Activated CD4-positive, alpha-beta T cell treated with anti-CD3 and anti-CD28 coated beads, Interleukin-2, amount 50 U/mL, for 1 hour (primary cell): ENCODE measurements around the gene MYO5A.
"Not testable (repeated sequence)": the region's sequence is repeated elsewhere in the genome, so short reads cannot be mapped to it uniquely, and the experiment has no call there.

ENCODE experiments used
- DNase-seq: peaks from one replicate; pipeline ENCODE4 v3.0.0-alpha.2; 2020

The MYO5A gene

DNA sequence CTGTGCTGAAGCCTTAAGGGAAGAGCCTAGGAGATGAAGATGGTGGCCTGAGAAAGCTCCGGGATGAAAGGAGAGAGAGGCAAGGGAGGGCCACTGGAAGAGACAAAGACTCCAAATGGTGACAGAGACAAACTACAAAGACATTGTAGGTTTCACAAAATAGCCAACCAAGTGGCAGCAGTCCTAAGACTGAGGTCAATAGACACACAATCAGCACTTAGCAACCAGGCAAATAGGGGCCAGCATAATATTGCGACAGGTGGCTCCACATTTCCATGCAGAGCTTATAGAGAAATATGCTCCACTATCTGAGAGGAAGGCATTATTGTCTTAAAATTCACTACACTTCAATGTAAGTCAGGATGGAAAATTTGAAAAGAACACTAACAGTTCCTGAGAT, 211.0 kb downstream of the MYO5A start:
- DNase-seq = no peak

DNA sequence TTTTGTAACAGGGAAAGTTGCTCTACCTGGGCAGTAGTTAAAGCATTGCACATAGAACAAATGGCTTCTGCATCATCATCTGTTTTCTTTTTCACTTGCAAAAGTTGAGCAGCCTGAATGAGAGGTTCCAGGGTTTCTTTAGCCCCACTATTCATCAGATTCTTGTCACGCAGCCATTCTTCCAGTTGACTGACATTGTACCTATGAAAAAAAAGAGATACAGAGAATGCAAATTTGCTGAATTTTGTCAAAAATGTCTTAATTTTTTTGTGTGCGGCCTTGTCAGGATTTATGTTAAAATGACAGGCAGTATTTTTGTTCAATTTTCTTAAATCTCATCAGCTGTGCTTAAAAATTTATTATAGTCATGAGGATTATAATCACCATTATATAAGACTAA, 211.7 kb downstream of the MYO5A start:
- no peak for DNase-seq

DNA sequence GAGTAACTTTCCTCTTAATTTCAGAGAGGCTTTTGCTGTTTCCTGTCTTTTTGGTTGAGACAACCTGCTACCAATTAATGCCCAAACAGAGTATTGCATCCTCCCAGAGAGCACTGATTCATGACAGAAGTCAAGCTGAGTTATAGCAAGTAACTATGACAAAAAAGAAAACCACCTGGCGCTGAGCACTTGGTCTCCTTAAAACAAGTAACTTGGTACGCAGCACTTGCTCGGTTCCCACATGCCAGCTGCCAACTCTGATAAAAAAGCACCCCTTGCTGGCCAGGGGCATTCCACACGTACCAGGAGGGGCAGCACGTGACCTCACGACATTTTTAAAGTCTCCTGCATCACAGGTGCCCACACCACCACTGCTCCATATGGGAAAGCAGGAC, 219.5 kb downstream of the MYO5A start:
- DNase-seq = no peak

DNA sequence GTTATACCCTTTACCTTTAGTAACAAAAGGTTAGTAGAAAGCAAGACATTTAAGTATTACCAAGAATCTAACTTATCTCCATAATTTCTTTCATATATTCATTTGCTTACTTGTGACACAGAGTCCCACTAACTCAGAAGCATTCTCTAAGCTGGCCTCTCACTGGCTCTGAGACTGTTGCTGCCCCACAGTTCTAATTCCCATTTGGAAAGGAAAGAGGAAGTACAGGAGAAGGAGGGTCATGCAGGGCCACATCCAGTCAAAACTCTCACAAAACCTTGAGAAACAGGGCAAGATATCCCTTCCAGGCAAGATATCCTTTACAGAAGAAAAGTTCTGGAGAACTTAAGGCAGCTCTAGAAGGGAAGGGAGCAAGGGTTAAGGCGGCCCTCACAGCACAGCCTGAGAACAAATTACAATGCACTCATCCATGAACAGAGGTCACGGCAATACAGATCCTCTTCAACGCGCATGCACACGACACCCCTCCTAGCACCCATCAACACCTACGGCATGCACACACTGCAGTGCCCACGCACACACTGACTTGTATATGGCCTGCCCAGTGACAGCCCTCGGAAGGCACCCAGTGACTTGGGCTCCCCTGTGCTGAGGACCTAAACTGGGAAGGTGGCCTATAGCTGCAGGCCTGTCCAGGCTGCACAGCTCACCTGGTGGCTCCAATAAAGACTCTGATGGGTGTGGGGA, 220.1 kb downstream of the MYO5A start:
- no peak for DNase-seq

DNA sequence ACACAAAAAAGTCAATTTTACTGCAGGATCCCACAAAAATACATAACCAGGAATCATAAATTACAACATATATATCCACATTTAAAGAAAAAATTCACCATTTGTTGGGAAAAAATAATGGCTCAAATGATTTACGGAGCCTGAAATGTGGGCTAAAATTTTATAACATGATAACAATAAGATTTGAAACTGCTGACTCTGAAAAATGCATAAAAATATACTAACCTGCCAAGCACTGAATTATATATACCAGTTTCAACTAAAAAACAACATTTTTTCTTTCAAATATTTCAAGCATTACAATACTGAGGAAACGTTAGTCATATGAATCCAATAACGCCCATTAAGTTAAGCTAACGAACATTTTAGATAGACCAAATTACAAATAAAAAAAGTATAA, 220.8 kb downstream of the MYO5A start:
- DNase-seq = no peak

DNA sequence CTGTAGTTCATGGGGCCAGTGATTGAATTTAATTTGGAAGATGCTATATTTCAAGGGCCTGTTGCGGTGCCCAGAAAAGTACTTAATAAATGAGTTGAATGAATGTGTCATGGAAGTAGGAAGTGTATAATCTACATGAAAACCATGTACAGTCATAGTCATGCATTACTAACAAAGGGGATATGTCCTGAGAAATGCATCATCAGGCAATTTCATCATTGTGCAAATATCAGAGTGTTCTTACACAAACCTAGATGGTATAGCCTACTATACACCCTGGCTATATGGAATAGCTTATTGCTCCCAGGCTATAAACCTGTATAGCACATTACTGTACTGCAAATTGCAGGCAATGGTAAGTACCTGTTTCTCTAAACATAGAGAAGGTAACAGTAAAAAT, 222.4 kb downstream of the MYO5A start:
- DNase-seq = no peak

DNA sequence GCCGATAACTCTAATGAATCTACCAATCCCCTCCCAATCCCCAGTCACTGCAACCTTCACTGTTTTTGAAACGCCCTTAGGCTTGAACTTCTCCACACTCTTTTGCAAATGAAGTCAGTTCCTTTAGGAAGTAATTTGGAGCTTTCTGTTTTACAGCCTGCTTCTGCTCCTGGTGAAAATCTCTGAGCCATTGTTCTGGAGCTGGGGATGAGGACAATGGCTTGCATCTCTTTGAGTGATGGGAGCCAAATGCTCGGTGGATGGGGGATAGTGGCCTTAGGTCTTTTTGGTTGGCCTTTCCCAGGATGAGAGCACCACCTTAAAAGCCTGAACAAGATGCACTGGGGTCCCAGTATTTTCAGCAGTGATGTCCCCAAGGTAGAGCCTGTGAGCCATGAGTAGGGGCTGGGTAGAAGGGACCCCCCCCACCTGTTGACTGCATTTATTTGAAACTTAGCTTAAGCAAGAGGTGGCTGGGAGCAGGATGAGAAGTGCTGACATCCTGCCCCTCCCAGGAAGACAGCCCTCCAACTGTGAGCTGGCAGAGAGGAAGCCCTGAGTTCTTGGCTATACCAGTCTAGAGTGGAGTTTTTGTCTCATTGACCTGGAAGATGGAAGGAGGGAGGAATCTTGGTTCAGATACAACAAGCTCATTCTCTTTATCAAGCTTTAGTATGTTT, 225.4 kb downstream of the MYO5A start:
- DNase-seq = no peak

DNA sequence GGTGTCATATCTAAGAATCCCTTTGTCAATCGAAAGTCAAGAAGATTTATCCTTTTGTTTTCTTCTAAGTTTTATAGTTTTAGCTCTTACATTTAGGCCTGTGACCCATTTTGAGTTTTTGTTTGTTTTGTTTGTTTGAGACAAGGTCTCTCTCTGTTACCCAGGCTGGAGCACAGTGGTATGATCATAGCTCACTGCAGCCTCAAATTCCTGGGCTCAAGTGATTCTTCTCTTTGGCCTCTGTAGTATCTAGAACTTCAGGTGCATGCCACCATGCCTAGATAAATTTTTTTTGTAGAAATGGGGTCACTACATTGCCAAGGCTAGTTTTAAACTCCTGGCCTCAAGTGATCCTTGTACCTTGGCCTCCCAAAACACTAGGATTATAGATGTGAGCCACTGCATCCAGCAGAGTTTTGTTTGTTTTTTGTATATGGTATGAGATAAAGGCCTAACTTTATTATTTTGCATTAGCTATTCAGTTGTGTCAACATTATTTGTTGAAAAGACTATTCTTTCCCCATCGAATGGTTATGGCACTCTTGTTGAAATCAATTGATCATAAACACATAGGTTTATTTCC, 227.3 kb downstream of the MYO5A start:
- DNase-seq = no peak

DNA sequence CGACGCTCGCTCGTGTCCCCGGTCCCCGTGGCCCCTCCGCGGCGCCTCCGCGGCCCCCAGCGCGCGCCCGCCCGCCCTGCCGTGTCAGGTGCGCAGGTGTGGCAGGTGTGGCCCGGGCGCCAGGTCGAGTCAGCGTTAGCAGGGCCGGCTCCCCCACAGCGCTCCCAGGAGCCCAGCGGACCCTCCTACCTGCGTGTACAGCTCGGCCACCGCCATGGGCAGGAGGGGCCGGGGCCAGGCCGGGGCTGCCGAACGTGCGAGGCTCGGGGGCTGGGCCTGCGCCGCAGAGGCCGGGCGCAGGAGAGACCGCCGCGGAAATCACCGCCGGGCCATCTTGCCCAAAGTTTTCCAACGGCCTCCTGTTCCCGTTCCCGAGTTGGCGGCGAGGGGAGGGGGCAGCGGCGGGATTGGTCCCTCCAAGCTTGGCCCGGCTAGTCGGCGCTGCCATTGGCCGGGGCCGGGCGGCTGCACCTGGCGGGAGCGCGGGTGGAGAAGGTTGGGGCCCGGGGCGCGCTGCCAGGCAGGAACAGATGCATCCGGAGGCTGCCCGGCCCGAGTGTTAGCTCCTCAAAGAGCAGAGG, 233.2 kb downstream of the MYO5A start, which contains the start of gene MYO5C:
Gene MYO5C, minus strand, starts transcription at position 384 of the 581 bp plus-strand sequence. Its CDS starts 168 bp downstream, at position 216.
- DNase-seq = no peak

DNA sequence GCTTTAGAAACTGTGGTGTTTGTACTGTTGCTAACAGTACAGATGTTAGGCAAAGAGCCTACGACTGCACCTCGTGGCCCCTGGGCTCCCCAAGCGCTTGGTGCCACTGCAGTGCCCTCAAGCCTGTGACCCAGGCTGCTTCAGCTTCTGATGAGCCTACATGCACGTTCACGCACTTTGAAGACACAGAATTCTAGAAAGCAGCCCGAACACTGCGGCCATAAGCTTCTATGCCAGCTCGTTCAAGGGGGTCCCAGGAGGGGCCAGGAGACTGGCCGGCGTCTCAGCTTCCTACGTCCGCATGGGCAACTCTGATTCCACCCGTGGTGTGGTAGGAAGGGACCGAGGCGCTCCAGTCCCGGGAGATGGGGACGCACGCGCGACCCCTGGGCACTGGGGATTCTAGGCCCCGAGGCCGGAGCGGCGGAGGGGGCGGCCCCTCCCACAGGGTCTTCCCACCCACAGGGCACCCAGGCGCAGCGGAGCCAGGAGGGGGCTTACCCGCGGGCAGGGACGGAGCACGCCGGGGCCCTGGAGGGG, 233.7 kb downstream of the MYO5A start:
- no peak for DNase-seq

DNA sequence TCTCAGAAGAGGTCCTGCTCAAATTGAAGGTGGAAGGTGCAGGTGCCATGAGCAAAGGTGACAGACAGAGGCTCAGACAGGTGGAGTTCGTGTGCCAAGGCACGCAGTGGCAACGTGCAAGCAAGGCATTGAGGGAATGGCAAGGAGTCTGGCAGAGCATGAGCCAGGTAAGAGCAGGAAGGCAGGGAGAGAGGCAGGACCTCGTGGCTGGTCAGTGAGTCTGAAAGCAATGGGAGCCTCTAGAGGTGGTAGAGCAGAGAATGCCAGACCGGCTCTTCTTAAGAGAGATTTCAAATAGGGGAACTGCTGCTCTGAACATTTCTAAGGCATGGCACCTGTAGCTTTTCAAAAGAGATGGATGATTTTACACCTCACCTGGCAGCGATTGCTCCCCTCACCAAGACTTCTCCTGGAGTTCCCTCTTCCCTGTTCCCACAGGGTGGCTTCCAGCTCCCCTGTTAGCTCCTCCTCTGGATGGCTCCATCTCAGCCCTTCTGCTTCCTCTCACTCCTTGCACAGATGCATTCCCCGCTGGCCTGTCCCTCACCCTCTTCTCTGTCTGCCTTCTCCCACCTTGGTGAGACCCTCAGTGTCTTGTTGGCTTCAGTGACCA, 235.8 kb downstream of the MYO5A start:
- no peak for DNase-seq

DNA sequence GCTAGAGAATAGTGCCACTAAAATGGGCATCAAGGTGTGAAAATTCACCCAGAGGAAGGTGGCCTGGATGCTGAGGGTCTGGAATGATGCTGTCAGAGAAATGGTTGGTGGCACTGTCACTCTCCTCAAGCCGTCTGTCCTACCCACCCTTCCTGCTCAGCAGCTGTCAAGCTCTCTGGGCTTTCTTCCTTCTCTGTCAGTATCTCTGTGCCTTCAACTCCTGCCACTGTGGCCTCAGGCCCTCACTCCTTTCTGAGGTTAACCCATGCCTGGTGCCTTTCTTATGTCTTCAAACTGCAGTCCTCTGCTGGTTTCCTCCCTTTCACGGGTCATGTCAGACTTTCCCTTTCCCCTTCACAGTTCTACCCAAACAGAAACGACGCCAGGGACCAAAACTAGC, 237.5 kb downstream of the MYO5A start:
- DNase-seq = no peak

DNA sequence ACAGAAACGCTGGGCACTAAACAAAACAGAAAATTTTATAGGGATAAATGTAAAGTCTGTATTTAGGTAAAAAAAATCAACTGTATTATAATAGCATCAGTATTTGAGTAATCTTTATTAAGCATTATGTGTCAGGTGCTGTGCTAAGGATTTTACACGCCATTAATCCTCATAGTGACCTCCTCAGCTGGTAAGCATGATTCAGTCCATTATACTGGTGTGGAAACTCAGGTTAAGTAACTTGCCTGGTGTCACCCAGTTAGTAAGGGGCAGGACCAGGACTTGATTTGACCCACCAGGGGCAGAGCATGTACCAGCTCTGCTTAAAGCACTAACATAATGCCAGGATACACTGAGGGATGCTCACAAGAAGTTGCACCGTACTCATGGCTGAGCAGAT, 237.9 kb downstream of the MYO5A start:
- no peak for DNase-seq

DNA sequence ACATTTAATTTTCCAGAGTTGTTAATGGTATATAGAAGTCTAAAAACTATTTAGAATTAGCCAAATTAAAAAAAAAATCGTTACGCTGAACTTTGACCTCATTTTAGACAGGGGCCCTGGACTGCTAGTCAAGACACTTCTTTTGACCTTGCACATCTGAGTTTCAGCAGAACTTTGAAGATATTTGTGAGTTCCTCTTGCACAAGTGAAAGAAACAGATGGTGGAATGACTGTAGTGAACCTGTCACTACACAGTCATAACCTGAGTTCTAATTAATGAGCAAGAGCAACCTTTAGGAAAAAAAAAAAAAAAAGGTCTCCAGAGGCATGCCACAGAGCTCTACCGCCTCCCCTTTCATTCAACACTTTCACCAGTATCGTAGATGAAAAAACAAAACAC, 238.4 kb downstream of the MYO5A start:
- no peak for DNase-seq

DNA sequence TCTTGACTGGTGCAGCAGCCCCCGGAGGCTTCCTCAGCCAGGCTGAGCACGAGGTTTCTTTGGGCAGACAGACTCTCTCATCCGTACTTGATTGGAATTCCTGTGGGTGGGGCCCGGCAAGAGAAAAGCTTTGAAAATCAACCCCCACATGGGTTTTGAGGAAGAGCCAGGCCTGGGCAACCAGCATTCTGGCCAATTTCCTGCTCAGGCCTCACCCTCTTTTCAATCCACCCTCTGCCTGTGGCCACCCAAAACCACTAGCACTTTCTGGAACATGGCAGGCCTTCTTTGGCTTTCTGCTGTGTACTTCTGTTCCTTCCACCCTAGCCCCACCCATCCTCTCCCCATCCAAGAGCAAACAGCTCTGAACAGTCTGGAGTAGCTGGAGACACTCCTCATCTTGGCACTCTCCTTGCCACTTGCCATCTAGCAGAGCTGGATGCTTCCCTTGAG, 239.0 kb downstream of the MYO5A start:
- DNase-seq = no peak

DNA sequence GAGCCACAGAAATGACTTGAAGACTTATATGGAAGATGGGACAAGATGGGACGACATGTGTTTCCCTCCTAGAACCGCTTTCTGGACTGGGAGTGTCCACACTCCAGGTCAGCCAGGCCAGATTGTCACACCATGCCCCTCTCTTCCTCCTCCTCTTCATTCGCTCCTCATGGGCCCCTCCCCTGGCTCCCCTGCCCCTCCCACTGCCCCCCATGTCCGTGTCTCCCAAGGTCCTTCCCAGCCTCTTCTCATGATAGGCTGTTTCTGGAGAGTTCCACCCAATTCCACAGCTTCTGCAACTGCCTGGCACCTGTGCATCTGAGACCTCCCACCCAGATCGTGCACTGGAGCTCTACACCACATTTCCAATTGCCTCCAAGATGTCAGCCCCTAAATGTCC, 239.7 kb downstream of the MYO5A start:
- DNase-seq = no peak

DNA sequence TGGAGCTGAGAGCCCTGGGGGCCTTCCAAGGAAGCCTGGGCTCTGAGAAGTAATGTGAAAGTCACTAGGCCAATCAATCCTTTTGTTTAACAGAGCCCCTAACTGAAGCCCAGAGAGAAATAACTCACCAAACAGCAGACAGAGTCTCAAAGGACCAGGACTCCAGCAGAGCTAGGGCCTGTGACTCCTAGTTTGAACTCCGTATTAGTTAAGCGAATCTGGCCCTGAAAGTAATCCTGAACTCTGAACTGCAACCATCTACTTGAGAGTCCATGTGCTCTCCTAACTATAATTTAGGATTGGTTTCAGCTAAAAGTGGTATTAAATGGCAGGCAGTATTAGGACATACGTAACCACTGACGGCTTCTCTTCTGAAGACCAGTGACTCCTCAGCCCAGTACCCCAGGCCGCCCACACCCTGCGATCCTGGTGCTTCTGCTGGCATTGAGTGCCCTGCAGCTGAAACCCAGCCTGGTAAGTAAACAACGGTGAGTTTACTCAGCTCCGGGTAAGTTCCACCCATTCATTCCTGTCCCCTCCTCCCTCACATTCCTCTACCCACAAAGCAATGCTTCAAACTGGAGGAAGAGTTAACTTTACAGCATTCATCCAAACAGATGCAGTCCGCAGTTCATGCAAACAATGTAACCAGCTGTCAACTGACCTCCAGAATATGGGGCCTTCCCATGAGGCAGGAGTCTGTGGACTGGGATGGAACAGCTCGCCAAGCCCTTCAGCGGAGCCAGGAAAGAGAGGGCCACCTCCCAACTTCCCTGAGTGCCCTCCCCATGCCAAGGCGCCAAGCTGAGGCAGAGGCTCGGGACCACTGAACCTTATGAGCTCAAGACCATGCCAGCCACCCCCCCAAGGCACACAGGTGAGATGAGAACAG, 240.4 kb downstream of the MYO5A start:
- DNase-seq = no peak

DNA sequence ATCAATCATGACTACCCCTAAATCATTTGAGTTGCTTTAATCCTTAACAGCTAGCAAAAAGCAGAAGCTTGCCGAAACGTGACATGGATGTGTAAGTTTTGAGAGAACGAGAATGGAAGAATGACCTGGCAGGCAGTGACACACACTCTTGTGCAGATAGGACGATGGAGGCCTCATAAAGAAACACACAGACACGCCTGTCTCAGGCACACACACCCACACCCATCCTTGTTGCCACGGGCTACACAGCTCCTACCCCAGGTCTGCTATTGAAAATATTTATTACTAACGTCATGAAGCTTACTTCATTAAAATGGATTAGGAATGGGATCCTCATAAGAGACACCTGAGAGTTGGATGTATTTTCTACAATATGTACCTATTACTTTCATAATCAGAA, 241.6 kb downstream of the MYO5A start:
- DNase-seq = no peak

DNA sequence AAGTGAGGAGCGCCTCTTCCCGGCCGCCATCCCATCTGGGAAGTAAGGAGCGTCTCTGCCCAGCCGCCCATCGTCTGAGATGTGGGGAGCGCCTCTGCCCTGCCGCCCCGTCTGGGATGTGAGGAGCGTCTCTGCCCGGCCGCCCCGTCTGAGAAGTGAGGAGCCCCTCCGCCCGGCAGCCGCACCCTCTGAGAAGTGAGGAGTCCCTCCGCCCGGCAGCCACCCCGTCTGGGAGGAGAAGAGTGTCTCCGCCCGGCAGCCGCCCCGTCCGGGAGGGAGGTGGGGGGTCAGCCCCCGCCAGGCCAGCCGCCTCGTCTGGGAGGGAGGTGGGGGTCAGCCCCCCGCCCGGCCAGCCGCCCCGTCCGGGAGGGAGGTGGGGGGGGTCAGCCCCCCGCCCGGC, 242.7 kb downstream of the MYO5A start:
- not testable (repeated sequence) for DNase-seq

DNA sequence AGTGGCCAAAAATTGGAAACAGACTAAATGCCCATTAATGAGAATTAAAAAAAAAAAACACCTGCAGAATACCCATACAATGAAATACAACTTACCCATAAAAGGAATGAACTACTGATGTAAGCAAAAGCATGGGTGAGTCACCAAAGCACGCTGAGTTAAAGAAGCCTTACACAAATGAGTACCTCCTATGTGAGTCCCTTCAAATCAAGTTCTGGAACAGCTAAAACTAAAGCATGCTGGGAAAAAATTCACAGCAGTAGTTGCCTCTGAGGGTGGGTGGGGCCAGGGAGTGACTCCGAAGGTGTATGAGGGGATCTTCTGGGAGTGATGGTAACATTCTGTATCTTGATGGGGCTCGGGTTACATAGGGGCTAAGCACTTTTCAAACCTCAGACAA, 244.5 kb downstream of the MYO5A start:
- no peak for DNase-seq

DNA sequence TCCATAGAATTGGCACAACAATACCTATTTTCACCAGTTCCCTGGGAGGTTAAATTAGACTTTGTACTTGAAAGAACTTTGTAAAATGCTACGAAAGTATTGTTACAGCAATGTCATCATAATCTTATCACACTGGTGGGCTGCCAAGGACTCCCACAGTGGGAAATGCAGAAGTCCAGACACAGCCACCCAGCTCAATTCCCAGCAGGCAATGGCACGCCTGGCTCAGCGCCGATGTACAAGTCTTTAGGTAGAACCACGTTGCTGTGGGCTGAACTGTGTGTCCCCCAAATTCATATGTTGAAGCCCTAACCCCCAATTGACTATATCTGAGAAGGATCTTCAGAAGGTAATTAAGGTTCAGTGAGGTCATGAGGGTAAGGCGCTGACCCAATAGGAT, 245.4 kb downstream of the MYO5A start:
- DNase-seq = no peak

DNA sequence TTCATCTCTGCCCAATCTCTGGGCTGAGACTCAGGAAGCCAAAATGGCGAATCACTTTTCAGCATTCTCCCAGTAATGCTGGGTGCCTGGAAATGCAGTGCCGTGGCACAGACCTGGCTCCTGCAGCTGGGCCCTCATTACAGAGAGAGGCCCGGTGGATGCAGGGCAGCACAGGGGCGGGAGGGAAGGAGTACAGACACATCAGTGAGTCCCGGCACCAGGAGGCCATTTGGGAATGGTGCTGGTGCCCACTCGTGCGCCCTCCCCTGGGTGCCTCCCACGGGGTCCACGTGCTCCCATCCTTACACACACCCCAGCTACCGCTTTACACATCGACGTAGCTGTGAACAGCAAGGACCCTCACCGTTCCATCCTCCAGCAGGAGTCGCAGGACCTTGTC, 246.3 kb downstream of the MYO5A start:
- no peak for DNase-seq
